GM23338 (cell line): Measurements from ENCODE around the gene RHEBL1.

Source experiments
- CREB1 ChIP-seq: fragments of 250-450 bp; sonication (Bioruptor Pico); IDR thresholded peaks from 2 replicates; pipeline ENCODE4 v1.5.0; 2020; ENCODE audit warnings: low read depth, mild to moderate bottlenecking, moderate library complexity
- CTCF ChIP-seq, 2 experiments: fragments of 200-600 bp in 1 of 2; sonication (generic) in 1 of 2; conservative IDR thresholded peaks; 2 replicates each; pipeline versions ENCODE4 v1.5.1 to v1.6.1; 2016 to 2017; ENCODE audit warnings: antibody characterized with exemption in 2 of 2, low read depth in 2 of 2, mild to moderate bottlenecking in 2 of 2, moderate library complexity in 1 of 2
- ETS1 ChIP-seq: IDR thresholded peaks from 2 replicates; pipeline ENCODE4 v1.6.1; 2016; ENCODE audit warnings: antibody characterized with exemption
- EZH2 ChIP-seq: fragments of 200-600 bp; sonication (generic); IDR thresholded peaks from one replicate; pipeline ENCODE4 v1.8.0; 2017; ENCODE audit warnings: antibody characterized with exemption, mild to moderate bottlenecking, low read depth; ENCODE audit not compliant: unreplicated experiment
- EZH2phosphoT487 ChIP-seq: fragments of 200-600 bp; sonication (generic); IDR thresholded peaks from one replicate; pipeline ENCODE4 v1.8.1; 2018; ENCODE audit warnings: antibody characterized with exemption; ENCODE audit not compliant: unreplicated experiment
- JUNB ChIP-seq: IDR thresholded peaks from one replicate; pipeline ENCODE4 v1.6.1; 2016; ENCODE audit warnings: antibody characterized with exemption; ENCODE audit not compliant: unreplicated experiment
- NANOG ChIP-seq: IDR thresholded peaks from 2 replicates; pipeline ENCODE4 v1.6.1; 2016; ENCODE audit warnings: antibody characterized with exemption, borderline replicate concordance
- POLR2AphosphoS5 ChIP-seq: IDR thresholded peaks from 2 replicates; pipeline ENCODE4 v1.6.1; 2016; ENCODE audit warnings: antibody characterized with exemption, low read depth
- REST ChIP-seq: IDR thresholded peaks from one replicate; pipeline ENCODE4 v1.6.1; 2018; ENCODE audit warnings: antibody characterized with exemption; ENCODE audit not compliant: unreplicated experiment
- ZNF114 ChIP-seq: fragments of 250-450 bp; sonication (Bioruptor Pico); IDR thresholded peaks from 2 replicates; pipeline ENCODE4 v1.5.0; 2020; ENCODE audit warnings: mild to moderate bottlenecking, moderate library complexity
- ZNF331 ChIP-seq: fragments of 250-450 bp; sonication (Bioruptor Pico); IDR thresholded peaks from 2 replicates; pipeline ENCODE4 v1.5.0; 2020; ENCODE audit warnings: low read depth, mild to moderate bottlenecking, moderate library complexity
- ZNF462 ChIP-seq: fragments of 250-450 bp; sonication (Bioruptor Pico); IDR thresholded peaks from 2 replicates; pipeline ENCODE4 v1.5.0; 2020; ENCODE audit warnings: mild to moderate bottlenecking, moderate library complexity

- TF ChIP-seq CTCF (conservative IDR thresholded peaks at IDR 0.05; ENCODE audit: low read depth in 2 of 2) (no peak), POLR2AphosphoS5 (no peak), ZNF462 (CRISPR knock-in tag) (no peak), ZNF331 (CRISPR knock-in tag) (no peak), ETS1 (no peak), EZH2phosphoT487 (no peak), EZH2 (no peak), CREB1 (CRISPR knock-in tag) (no peak), REST (no peak), ZNF114 (no peak), NANOG (no peak), JUNB (no peak)
Measured at GRCh38 chr12:49043241-49043640, 26.5 kb downstream of the RHEBL1 start.
